Hepatocyte (in vitro differentiated cells): ENCODE results near the gene PIWIL1.

Source experiments
- EZH2 ChIP-seq: fragments of 200-600 bp; sonication (generic); IDR thresholded peaks from 2 replicates; pipeline ENCODE4 v1.6.1; 2016; ENCODE audit warnings: antibody characterized with exemption, mild to moderate bottlenecking, borderline replicate concordance
- EZH2phosphoT487 ChIP-seq: fragments of 200-600 bp; sonication (generic); IDR thresholded peaks from one replicate; pipeline ENCODE4 v1.6.1; 2018; ENCODE audit warnings: antibody characterized with exemption, mild to moderate bottlenecking, low read depth, moderate library complexity; ENCODE audit not compliant: unreplicated experiment, severe bottlenecking

DNA sequence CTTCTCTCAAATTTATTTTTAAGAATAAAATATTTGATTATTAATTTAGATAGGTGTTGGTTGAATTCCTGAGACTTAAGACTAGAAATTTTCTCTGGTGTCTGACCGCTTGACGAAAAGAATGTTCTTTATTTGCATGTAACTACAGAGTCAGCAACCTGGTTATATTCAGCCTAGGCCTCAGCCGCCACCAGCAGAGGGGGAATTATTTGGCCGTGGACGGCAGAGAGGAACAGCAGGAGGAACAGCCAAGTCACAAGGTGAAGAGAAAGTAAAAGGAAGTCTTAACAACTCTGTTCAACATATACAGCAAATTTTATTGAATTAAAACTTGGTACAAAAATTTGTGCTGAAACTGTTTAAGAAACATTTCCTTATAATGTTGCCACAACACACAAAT is 5.2 kb downstream of the PIWIL1 start:
- TF ChIP-seq EZH2phosphoT487 (no peak), EZH2 (no peak)
